SU-DHL-6 (cell line): ENCODE data around the gene PRODH2.

Experiments used
- H2AFZ ChIP-seq: fragments of 200-600 bp; sonication (generic); 2 replicates; pipeline ENCODE4 v1.6.1; 2014; ENCODE audit warnings: low read depth, mild to moderate bottlenecking, moderate library complexity, mixed read lengths, antibody characterized with exemption, low read length; ENCODE audit not compliant: severe bottlenecking
- H3F3A ChIP-seq: fragments of 200-600 bp; shearing (Covaris generic); 2 replicates; pipeline ENCODE4 v1.6.0; 2016; ENCODE audit warnings: antibody characterized with exemption, mild to moderate bottlenecking; ENCODE audit not compliant: insufficient read depth
- H3K27ac ChIP-seq: fragments of 200-600 bp; sonication (generic); 2 replicates; pipeline ENCODE4 v1.5.1; 2016; ENCODE audit warnings: low read depth, mild to moderate bottlenecking, low read length, moderate library complexity, mixed read lengths
- H3K27me3 ChIP-seq: fragments of 200-600 bp; sonication (generic), shearing (Covaris generic); 2 replicates; pipeline ENCODE4 v1.6.0; 2014; ENCODE audit warnings: mild to moderate bottlenecking, low read length
- H3K36me3 ChIP-seq: fragments of 200-600 bp; sonication (generic); 2 replicates; pipeline ENCODE4 v1.6.1; 2014; ENCODE audit warnings: mild to moderate bottlenecking, low read length, mixed read lengths
- H3K4me2 ChIP-seq: fragments of 300-600, 200-600 bp; shearing (Covaris generic), sonication (generic); 2 replicates; pipeline ENCODE4 v1.6.0; 2014; ENCODE audit warnings: low read length, low read depth, mild to moderate bottlenecking; ENCODE audit not compliant: poor library complexity, severe bottlenecking
- H3K4me3 ChIP-seq: fragments of 200-600 bp; sonication (generic); 2 replicates; pipeline ENCODE4 v1.5.1; 2014; ENCODE audit warnings: antibody characterized with exemption, low read length, mild to moderate bottlenecking, mixed read lengths; ENCODE audit not compliant: insufficient read depth, poor library complexity, severe bottlenecking
- H3K79me2 ChIP-seq: fragments of 200-600 bp; sonication (generic); 2 replicates; pipeline ENCODE4 v1.6.1; 2014; ENCODE audit warnings: mild to moderate bottlenecking, low read length, moderate library complexity; ENCODE audit not compliant: insufficient read depth
- H3K9ac ChIP-seq: fragments of 200-600 bp; sonication (generic); 2 replicates; pipeline ENCODE4 v1.7.0; 2014; ENCODE audit warnings: mild to moderate bottlenecking, low read length
- H3K9me2 ChIP-seq: fragments of 200-600 bp; sonication (generic); replicated peaks from 2 replicates; pipeline ENCODE4 v1.6.1; 2014; ENCODE audit warnings: low read length; ENCODE audit not compliant: insufficient read depth
- H3K9me3 ChIP-seq: fragments of 200-600 bp; sonication (generic); 2 replicates; pipeline ENCODE4 v1.6.1; 2014; ENCODE audit warnings: low read length, mixed read lengths; ENCODE audit not compliant: insufficient read depth
- H4K20me1 ChIP-seq: fragments of 200-600 bp; sonication (generic); 2 replicates; pipeline ENCODE4 v1.6.1; 2014; ENCODE audit warnings: low read depth, mild to moderate bottlenecking, antibody characterized with exemption, low read length, moderate library complexity, mixed read lengths
- EZH2phosphoT487 ChIP-seq: fragments of 200-600 bp; sonication (generic), shearing (Covaris generic); conservative IDR thresholded peaks from 2 replicates; pipeline ENCODE4 v1.6.1; 2018; ENCODE audit warnings: mild to moderate bottlenecking, antibody characterized with exemption, low read length, moderate library complexity, mixed read lengths
- TF ChIP-seq, protein P1 (sequence below): fragments of 200-600 bp; sonication (generic); IDR thresholded peaks from one replicate; pipeline ENCODE4 v1.5.1; 2017; ENCODE audit warnings: antibody characterized with exemption, mild to moderate bottlenecking, low read length, moderate library complexity; ENCODE audit not compliant: insufficient read depth, poor library complexity, severe bottlenecking

PRODH2 gene

DNA sequence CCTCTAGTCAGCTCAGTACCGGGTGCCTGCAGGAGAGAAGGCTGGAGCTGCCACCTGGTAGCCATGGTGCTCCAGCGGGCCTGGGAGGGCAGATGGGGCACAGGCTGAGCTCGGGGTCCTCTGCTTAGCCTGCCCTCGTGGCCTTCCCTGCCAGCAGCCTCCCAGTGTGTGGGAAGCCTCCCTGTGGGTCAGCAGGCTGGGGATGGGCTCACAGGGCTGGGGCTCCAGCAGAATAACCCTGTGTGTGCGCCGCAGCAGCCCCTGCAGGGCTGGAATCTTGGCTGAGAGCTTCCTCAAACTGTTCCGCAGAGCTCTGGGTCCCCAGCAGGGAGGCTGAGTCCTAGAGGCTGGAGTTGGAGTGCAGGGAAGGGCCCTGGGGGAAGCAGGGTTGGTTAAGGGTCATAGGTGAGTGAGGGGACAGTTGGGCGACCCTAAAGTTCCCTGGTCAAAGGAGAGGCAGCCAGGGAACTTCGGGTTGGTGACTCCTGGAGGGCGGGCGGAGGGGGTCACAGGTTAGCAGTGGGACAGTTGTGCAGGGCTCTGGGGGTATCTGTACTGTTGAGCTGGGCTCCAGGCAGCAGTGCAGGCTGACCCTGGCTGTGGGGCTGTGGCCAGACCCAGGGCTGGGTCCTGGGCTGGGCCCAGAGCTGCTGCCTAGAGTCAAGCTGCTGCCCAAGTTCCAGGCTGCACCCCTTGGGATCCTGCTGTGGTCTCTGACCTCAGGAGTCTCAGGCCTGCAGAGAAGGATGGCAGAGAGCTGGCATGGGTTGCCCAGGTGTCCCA is 23.3 kb downstream of the PRODH2 start:
- H3K9me3 ChIP-seq, result no peaks in the 10 kb centered on the region
- no peaks in the 10 kb centered on the region for H3K36me3 ChIP-seq
- TF ChIP-seq, protein P1, sequence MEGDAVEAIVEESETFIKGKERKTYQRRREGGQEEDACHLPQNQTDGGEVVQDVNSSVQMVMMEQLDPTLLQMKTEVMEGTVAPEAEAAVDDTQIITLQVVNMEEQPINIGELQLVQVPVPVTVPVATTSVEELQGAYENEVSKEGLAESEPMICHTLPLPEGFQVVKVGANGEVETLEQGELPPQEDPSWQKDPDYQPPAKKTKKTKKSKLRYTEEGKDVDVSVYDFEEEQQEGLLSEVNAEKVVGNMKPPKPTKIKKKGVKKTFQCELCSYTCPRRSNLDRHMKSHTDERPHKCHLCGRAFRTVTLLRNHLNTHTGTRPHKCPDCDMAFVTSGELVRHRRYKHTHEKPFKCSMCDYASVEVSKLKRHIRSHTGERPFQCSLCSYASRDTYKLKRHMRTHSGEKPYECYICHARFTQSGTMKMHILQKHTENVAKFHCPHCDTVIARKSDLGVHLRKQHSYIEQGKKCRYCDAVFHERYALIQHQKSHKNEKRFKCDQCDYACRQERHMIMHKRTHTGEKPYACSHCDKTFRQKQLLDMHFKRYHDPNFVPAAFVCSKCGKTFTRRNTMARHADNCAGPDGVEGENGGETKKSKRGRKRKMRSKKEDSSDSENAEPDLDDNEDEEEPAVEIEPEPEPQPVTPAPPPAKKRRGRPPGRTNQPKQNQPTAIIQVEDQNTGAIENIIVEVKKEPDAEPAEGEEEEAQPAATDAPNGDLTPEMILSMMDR, result no peak
- no peak for TF ChIP-seq EZH2phosphoT487
- no peak overlapping the region for H2AFZ ChIP-seq
- H3K4me2 ChIP-seq, result no peak overlapping the region
- H3K27me3 ChIP-seq, result no peaks in the 10 kb centered on the region
- no peaks in the 10 kb centered on the region for H4K20me1 ChIP-seq
- H3F3A ChIP-seq, result no peaks in the 10 kb centered on the region
- no peaks in the 10 kb centered on the region for H3K79me2 ChIP-seq
- H3K27ac ChIP-seq, result no peak overlapping the region
- H3K9me2 ChIP-seq, result no peaks in the 10 kb centered on the region
- H3K4me3 ChIP-seq, result no peak overlapping the region
- no peak overlapping the region for H3K9ac ChIP-seq

DNA sequence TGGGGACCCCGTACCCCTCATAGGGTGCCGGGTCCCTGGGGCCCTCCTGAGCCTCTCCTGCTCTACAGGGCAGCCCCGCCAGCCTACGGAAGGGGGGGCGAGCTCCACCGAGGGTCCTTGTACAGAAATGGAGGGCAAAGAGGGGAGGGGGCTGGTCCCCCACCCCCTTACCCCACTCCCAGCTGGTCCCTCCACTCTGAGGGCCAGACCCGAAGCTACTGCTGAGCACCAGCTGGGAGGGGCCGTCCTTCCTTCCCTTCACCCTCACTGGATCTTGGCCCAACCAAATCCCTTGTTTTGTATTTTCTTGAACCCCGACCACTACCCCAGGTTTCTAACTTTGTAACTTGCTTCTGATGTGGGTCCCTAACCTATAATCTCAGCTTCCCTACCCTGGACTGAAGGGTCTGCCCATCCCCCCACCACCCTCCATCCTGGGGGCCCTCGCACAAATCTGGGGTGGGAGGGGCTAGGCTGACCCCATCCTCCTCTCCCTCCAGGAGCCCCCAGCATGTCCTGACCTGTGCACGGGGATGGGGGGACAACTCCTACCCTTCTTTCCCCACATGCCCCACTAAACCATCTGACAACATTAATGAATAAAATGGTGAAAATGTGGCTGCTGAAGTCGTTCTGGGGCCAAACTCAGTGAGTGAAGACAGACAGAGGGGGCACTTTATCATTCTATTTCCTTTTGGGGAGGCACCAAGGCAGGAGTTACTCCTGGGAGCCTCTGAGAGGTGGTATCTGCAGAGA is 24.3 kb downstream of the PRODH2 start:
- no peaks in the 10 kb centered on the region for H3K9me2 ChIP-seq
- no peaks in the 10 kb centered on the region for H3K79me2 ChIP-seq
- H3K36me3 ChIP-seq, result no peaks in the 10 kb centered on the region
- H4K20me1 ChIP-seq, result no peaks in the 10 kb centered on the region
- no peaks in the 10 kb centered on the region for H3K27me3 ChIP-seq
- H3K9ac ChIP-seq, result no peak overlapping the region
- H3K4me3 ChIP-seq, result no peak overlapping the region
- H3K9me3 ChIP-seq, result no peaks in the 10 kb centered on the region
- no peak for TF ChIP-seq EZH2phosphoT487
- TF ChIP-seq, protein P1, result no peak
- no peaks in the 10 kb centered on the region for H3F3A ChIP-seq
- H3K4me2 ChIP-seq, result no peak overlapping the region
- H2AFZ ChIP-seq, result no peak overlapping the region
- H3K27ac ChIP-seq, result no peak overlapping the region

DNA sequence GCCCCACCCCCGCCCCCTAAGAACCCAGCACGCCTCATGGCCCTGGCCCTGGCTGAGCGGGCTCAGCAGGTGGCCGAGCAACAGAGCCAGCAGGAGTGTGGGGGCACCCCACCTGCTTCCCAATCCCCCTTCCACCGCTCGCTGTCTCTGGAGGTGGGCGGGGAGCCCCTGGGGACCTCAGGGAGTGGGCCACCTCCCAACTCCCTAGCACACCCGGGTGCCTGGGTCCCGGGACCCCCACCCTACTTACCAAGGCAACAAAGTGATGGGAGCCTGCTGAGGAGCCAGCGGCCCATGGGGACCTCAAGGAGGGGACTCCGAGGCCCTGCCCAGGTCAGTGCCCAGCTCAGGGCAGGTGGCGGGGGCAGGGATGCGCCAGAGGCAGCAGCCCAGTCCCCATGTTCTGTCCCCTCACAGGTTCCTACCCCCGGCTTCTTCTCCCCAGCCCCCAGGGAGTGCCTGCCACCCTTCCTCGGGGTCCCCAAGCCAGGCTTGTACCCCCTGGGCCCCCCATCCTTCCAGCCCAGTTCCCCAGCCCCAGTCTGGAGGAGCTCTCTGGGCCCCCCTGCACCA is 25.3 kb downstream of the PRODH2 start:
- no peaks in the 10 kb centered on the region for H3K9me3 ChIP-seq
- TF ChIP-seq EZH2phosphoT487, result no peak
- TF ChIP-seq, protein P1, result no peak

More for the DNA sequence above, 25.3 kb downstream of the PRODH2 start:
- Histone ChIP-seq H3K79me2 (no peaks in the 10 kb centered on the region), H2AFZ (no peak overlapping the region), H3K27ac (no peak overlapping the region), H3K4me3 (no peak overlapping the region), H3K4me2 (no peak overlapping the region), H3F3A (no peaks in the 10 kb centered on the region), H4K20me1 (no peaks in the 10 kb centered on the region), H3K27me3 (no peaks in the 10 kb centered on the region), H3K9me2 (no peaks in the 10 kb centered on the region), H3K36me3 (no peaks in the 10 kb centered on the region), H3K9ac (no peak overlapping the region)
